Keratinocyte (primary cell): ENCODE results near the gene KIF20A. TPM values are rescaled to one million over a fixed set of nuclear protein-coding genes. Genes with fewer than 3 reads are reported as not detected.

Experiments
- DNase-seq: peaks from one replicate; pipeline ENCODE4 v3.0.0-alpha.2; 2011; ENCODE audit warnings: low read depth, missing footprints, low spot score
- FAIRE-seq: peaks from 2 replicates; lab custom pipeline; 2011; peaks lifted over from hg19 to GRCh38; lab: Jason Lieb, UNC
- H2AFZ ChIP-seq: 2 replicates; pipeline ENCODE4 v1.6.0; 2012; ENCODE audit warnings: low read length, control low read depth, inconsistent platforms; ENCODE audit not compliant: control insufficient read depth
- H3K27ac ChIP-seq: 2 replicates; pipeline ENCODE4 v1.5.1; 2011; ENCODE audit warnings: low read length; ENCODE audit not compliant: control insufficient read depth, insufficient read depth
- H3K27me3 ChIP-seq: 3 replicates; pipeline ENCODE4 v1.6.0; 2011; ENCODE audit warnings: low read length; ENCODE audit not compliant: control insufficient read depth, insufficient read depth; ENCODE audit errors: extremely low read depth
- H3K36me3 ChIP-seq, 2 experiments: 2 replicates in 1 of 2; 3 replicates in 1 of 2; pipeline ENCODE4 v1.5.1; 2011; ENCODE audit warnings: low read length in 2 of 2, mild to moderate bottlenecking in 1 of 2; ENCODE audit not compliant: control insufficient read depth in 2 of 2, insufficient read depth in 2 of 2; ENCODE audit errors: extremely low read depth in 1 of 2
- H3K4me1 ChIP-seq: 3 replicates; pipeline ENCODE4 v1.5.1; 2011; ENCODE audit warnings: low read length; ENCODE audit not compliant: control insufficient read depth, insufficient read depth; ENCODE audit errors: extremely low read depth
- H3K4me2 ChIP-seq: 3 replicates; pipeline ENCODE4 v1.6.0; 2011; ENCODE audit warnings: low read depth, low read length; ENCODE audit not compliant: control insufficient read depth, insufficient read depth; ENCODE audit errors: extremely low read depth
- H3K4me3 ChIP-seq, 3 experiments: fragments of 200-600 bp in 1 of 3; sonication (generic) in 1 of 3; 2 replicates in 2 of 3; 3 replicates in 1 of 3; pipeline ENCODE4 v1.5.1; 2011 to 2016; ENCODE audit warnings: low read length in 3 of 3, mild to moderate bottlenecking in 3 of 3, control low read depth in 2 of 3, inconsistent platforms in 1 of 3, low read depth in 1 of 3, mixed read lengths in 1 of 3, mixed run types in 1 of 3, moderate library complexity in 1 of 3; ENCODE audit not compliant: control insufficient read depth in 2 of 3, insufficient read depth in 2 of 3; ENCODE audit errors: extremely low read depth in 1 of 3
- H3K79me2 ChIP-seq: 2 replicates; pipeline ENCODE4 v1.6.0; 2012; ENCODE audit warnings: low read length; ENCODE audit not compliant: control insufficient read depth, insufficient read depth
- H3K9ac ChIP-seq: 3 replicates; pipeline ENCODE4 v1.6.0; 2011; ENCODE audit warnings: low read length; ENCODE audit not compliant: control insufficient read depth, insufficient read depth; ENCODE audit errors: extremely low read depth
- H3K9me1 ChIP-seq: 3 replicates; pipeline ENCODE4 v1.6.0; 2011; ENCODE audit warnings: low read length; ENCODE audit not compliant: control insufficient read depth, insufficient read depth; ENCODE audit errors: extremely low read depth
- H3K9me3 ChIP-seq: 2 replicates; pipeline ENCODE4 v1.5.1; 2012; ENCODE audit warnings: low read depth, low read length; ENCODE audit not compliant: control insufficient read depth
- H4K20me1 ChIP-seq: 3 replicates; pipeline ENCODE4 v1.6.0; 2011; ENCODE audit warnings: low read length; ENCODE audit not compliant: control insufficient read depth, insufficient read depth; ENCODE audit errors: extremely low read depth
- EZH2 ChIP-seq: IDR thresholded peaks from one replicate; pipeline ENCODE4 v1.6.1; 2012; ENCODE audit warnings: inconsistent platforms, mild to moderate bottlenecking, low read length, moderate library complexity
- dilution Hi-C: fragments of 300-500 bp; cut with MboI; formaldehyde crosslinking; loops from one replicate; pipeline ENCODE4 v1.7.0; 2020; ENCODE audit warnings: low sequenced_read_pairs; ENCODE audit not compliant: extremely low pct_ligation_motif_present
- polyA plus RNA-seq, 5 experiments: library from polyadenylated mRNA; depleted of rRNA in 3 of 5; stranded (reverse) in 3 of 5; stranded (forward) in 1 of 5; unstranded in 1 of 5; fragments of >200 nt; gene quantifications; 1 replicate in 1 of 5; 2 replicates in 3 of 5; 3 replicates in 1 of 5; pipeline versions ENCODE4 v1.2.1 to v1.2.3, GENCODE V29; 2011 to 2012; ENCODE audit warnings: missing spikeins in 2 of 5, low read depth in 1 of 5, low replicate concordance in 1 of 5
- TF ChIP-seq, protein P1 (sequence below), 3 experiments: IDR thresholded peaks in 1 of 3; conservative IDR thresholded peaks in 1 of 3; optimal IDR thresholded peaks in 1 of 3; 2 replicates in 2 of 3; 3 replicates in 1 of 3; pipeline versions ENCODE3 to v1.5.1; 2011; ENCODE audit warnings: low read length in 3 of 3, mild to moderate bottlenecking in 3 of 3, moderate library complexity in 2 of 3, control low read depth in 1 of 3, inconsistent platforms in 1 of 3; ENCODE audit not compliant: insufficient read depth in 2 of 3; ENCODE audit errors: extremely low read depth in 1 of 3

Gene KIF20A
- polyA plus RNA-seq, 1 donor (not counting 4 experiments of a cell fraction or from before 2014, with no cell fraction given): 17.1 TPM

DNA sequence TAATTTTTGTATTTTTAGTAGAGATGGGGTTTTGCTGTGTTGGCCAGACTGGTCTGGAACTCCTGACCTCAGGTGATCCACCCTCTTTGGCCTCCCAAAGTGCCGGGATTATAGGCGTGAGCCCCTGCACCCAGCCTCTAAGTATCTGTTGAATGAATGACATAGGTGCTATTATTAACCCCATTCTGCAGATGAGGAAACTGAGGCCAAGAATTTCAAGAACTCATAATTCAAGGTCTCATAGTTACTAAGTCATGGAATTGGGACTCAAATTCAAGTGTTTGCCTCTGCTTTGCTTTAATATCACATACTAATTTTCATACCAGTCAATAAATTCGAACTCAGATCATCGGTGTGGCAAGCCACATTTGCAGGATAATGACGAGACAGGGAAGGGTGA is 1.9 kb downstream of the KIF20A start:
- Histone ChIP-seq H4K20me1 (no peaks in the 10 kb centered on the region), H3K9ac (no peak overlapping the region), H3K4me1 (peaks cover 17% of the 10 kb centered on the region), H3K4me2 (no peak overlapping the region), H3K79me2 (peaks cover 31% of the 10 kb centered on the region), H3K27ac (no peak overlapping the region), H3K9me3 (no peaks in the 10 kb centered on the region), H3K27me3 (no peaks in the 10 kb centered on the region), H3K36me3 (peaks cover 9 to 31% of the 10 kb centered on the region in 2 experiments), H3K4me3 (no peak overlapping the region), H2AFZ (no peak overlapping the region), H3K9me1 (no peaks in the 10 kb centered on the region)
- FAIRE-seq (no peak), DNase-seq (no peak)
- dilution Hi-C loops: no loop called here
- TF ChIP-seq EZH2: no peak
- TF ChIP-seq, protein P1, sequence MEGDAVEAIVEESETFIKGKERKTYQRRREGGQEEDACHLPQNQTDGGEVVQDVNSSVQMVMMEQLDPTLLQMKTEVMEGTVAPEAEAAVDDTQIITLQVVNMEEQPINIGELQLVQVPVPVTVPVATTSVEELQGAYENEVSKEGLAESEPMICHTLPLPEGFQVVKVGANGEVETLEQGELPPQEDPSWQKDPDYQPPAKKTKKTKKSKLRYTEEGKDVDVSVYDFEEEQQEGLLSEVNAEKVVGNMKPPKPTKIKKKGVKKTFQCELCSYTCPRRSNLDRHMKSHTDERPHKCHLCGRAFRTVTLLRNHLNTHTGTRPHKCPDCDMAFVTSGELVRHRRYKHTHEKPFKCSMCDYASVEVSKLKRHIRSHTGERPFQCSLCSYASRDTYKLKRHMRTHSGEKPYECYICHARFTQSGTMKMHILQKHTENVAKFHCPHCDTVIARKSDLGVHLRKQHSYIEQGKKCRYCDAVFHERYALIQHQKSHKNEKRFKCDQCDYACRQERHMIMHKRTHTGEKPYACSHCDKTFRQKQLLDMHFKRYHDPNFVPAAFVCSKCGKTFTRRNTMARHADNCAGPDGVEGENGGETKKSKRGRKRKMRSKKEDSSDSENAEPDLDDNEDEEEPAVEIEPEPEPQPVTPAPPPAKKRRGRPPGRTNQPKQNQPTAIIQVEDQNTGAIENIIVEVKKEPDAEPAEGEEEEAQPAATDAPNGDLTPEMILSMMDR (optimal IDR thresholded peaks at IDR 0.05 in 1 of 3, IDR thresholded peaks at IDR 0.05 in 1 of 3, conservative IDR thresholded peaks at IDR 0.05 in 1 of 3; ENCODE audit: extremely low read depth in 1 of 3, insufficient read depth in 2 of 3, low read length in 3 of 3): no peak

DNA sequence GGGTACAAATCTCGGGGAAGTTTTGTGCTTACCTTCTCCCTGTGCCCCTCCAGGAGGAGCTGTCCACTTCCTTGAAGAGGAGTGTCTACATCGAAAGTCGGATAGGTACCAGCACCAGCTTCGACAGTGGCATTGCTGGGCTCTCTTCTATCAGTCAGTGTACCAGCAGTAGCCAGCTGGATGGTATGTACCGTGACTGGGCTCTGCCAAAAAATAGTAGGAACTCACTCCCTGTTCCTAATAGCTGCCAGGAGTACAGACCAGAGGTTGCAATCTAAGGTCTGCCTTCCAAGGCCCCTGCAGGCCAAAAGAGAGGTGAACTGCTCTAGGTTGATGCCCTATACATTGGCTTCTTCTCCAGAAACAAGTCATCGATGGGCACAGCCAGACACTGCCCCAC is 3.9 kb downstream of the KIF20A start:
- Histone ChIP-seq H3K4me2 (no peak overlapping the region), H4K20me1 (no peaks in the 10 kb centered on the region), H3K9ac (no peak overlapping the region), H3K27me3 (no peaks in the 10 kb centered on the region), H3K79me2 (peaks cover 14% of the 10 kb centered on the region), H3K9me3 (no peaks in the 10 kb centered on the region), H3K9me1 (no peaks in the 10 kb centered on the region), H3K4me3 (no peak overlapping the region), H3K4me1 (peaks cover 11% of the 10 kb centered on the region), H3K36me3 (peaks cover 13 to 32% of the 10 kb centered on the region in 2 experiments), H2AFZ (no peak overlapping the region), H3K27ac (no peak overlapping the region)
- FAIRE-seq (no peak), DNase-seq (no peak)
- dilution Hi-C loops: no loop called here
- TF ChIP-seq, protein P1 (optimal IDR thresholded peaks at IDR 0.05 in 1 of 3, IDR thresholded peaks at IDR 0.05 in 1 of 3, conservative IDR thresholded peaks at IDR 0.05 in 1 of 3; ENCODE audit: extremely low read depth in 1 of 3, insufficient read depth in 2 of 3, low read length in 3 of 3): no peak
- no peak for TF ChIP-seq EZH2
